Prostate gland (tissue), 2 donors: ENCODE results near the gene RAB3IP. TPM values are rescaled to one million over a fixed set of nuclear protein-coding genes. Genes with fewer than 3 reads are reported as not detected.
A peak's percentile ranks its signal among the peaks of the same experiment; 100 is the strongest.

Experiments
- DNase-seq: peaks from one replicate; pipeline ENCODE4 v3.0.0-alpha.2; 2019; ENCODE audit warnings: low spot score
- H3K27ac ChIP-seq, 2 donors: fragments of 200-600 bp; sonication (generic); 2 replicates each; pipeline ENCODE4 v1.5.1; 2017 to 2019
- H3K27me3 ChIP-seq: fragments of 200-600 bp; sonication (generic); replicated peaks from 2 replicates; pipeline ENCODE4 v1.5.1; 2019; ENCODE audit not compliant: insufficient read depth
- H3K36me3 ChIP-seq, 2 donors: fragments of 200-600 bp; sonication (generic); 1 replicate in 1 of 2; 2 replicates in 1 of 2; pipeline versions ENCODE4 v1.5.1 to v1.8.1; 2017 to 2019
- H3K4me1 ChIP-seq: fragments of 200-600 bp; sonication (generic); replicated peaks from 2 replicates; pipeline ENCODE4 v1.5.1; 2019
- H3K4me3 ChIP-seq, 2 donors: fragments of 200-600 bp; sonication (generic); 2 replicates each; pipeline ENCODE4 v1.5.1; 2017 to 2019
- H3K9me3 ChIP-seq: fragments of 200-600 bp; sonication (generic); 2 replicates; pipeline ENCODE4 v1.5.1; 2017
- POLR2A ChIP-seq: fragments of 450-650 bp; IDR thresholded peaks from one replicate; pipeline ENCODE4 v1.6.1; 2016; ENCODE audit warnings: antibody characterized with exemption, mild to moderate bottlenecking
- POLR2AphosphoS5 ChIP-seq: sonication (generic); formaldehyde crosslinking; IDR thresholded peaks from one replicate; pipeline ENCODE4 v1.6.1; 2017; ENCODE audit warnings: antibody characterized with exemption
- WGBS: methylation state at CpG from one replicate; pipeline ENCODE4 v1.1.5; 2018; 5-methylcytosine and 5-hydroxymethylcytosine counted together
- intact Hi-C: fragments of 100-400 bp; cut with DNase I; formaldehyde crosslinking; loops from one replicate; pipeline ENCODE4 v1.14.2; 2022
- total RNA-seq, 2 donors: library from RNA; depleted of rRNA; stranded (reverse); fragments of >200 nt; gene quantifications; one replicate each; pipeline ENCODE4 v1.1.0, GENCODE V29; 2016
- TF ChIP-seq, protein P1 (sequence below), 4 experiments: fragments of 200-600 bp in 2 of 4; fragments of 450-650 bp in 2 of 4; sonication (generic) in 2 of 4; IDR thresholded peaks; 1 replicate in 3 of 4; 2 replicates in 1 of 4; pipeline ENCODE4 v1.5.1; 2016 to 2019; ENCODE audit warnings: antibody characterized with exemption in 4 of 4, mild to moderate bottlenecking in 2 of 4, moderate library complexity in 2 of 4

Gene RAB3IP
- total RNA-seq, 2 donors from 2014 or later, result 35.2 to 40.3 TPM

- Histone ChIP-seq H3K4me1 (no peaks in the 10 kb centered on the region), H3K27me3 (no peaks in the 10 kb centered on the region), H3K27ac (peak within 1 kb of the TSS; percentile 81 to 85), H3K36me3 (no peaks in the 10 kb centered on the region), H3K4me3 (peak within 1 kb of the TSS; percentile 5 to 23), H3K9me3 (no peaks in the 10 kb centered on the region)
- TF ChIP-seq, protein P1, sequence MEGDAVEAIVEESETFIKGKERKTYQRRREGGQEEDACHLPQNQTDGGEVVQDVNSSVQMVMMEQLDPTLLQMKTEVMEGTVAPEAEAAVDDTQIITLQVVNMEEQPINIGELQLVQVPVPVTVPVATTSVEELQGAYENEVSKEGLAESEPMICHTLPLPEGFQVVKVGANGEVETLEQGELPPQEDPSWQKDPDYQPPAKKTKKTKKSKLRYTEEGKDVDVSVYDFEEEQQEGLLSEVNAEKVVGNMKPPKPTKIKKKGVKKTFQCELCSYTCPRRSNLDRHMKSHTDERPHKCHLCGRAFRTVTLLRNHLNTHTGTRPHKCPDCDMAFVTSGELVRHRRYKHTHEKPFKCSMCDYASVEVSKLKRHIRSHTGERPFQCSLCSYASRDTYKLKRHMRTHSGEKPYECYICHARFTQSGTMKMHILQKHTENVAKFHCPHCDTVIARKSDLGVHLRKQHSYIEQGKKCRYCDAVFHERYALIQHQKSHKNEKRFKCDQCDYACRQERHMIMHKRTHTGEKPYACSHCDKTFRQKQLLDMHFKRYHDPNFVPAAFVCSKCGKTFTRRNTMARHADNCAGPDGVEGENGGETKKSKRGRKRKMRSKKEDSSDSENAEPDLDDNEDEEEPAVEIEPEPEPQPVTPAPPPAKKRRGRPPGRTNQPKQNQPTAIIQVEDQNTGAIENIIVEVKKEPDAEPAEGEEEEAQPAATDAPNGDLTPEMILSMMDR (IDR thresholded peaks at IDR 0.05), result no peak
- TF ChIP-seq POLR2AphosphoS5, result peak; percentile 67
- WGBS, result 31% methylated on average over 12 of the region's 12 CpGs
- intact Hi-C loops, result no loop called here
- DNase-seq, result peak; percentile 74
Observed at GRCh38 chr12:69698769-69699540, 39.7 kb upstream of the RAB3IP start, which contains the start of gene BEST3. Gene BEST3, minus strand, starts transcription at chr12:69699303. Its CDS starts 1,505 bp downstream, at chr12:69697798.

- no peak for DNase-seq
- TF ChIP-seq, protein P1 (IDR thresholded peaks at IDR 0.05), result no peak
- no peak for TF ChIP-seq POLR2A
- no peak for TF ChIP-seq POLR2AphosphoS5
- Histone ChIP-seq H3K4me1 (no peaks in the 10 kb centered on the region), H3K4me3 (no peak overlapping the region), H3K27me3 (no peaks in the 10 kb centered on the region), H3K36me3 (no peaks in the 10 kb centered on the region), H3K27ac (peak overlapping the region in 1 of 2 donors; percentile 59), H3K9me3 (no peaks in the 10 kb centered on the region)
- WGBS, result 92% methylated on average over 3 of the region's 3 CpGs
- intact Hi-C loops, result no loop called here
Observed at GRCh38 chr12:69701826-69702225, 36.8 kb upstream of the RAB3IP start.

GRCh38 chr12:69703146-69703642, 35.5 kb upstream of the RAB3IP start:
- intact Hi-C loops, result no loop called here

GRCh38 chr12:69704357-69704756, 34.3 kb upstream of the RAB3IP start:
- TF ChIP-seq, protein P1 (IDR thresholded peaks at IDR 0.05), result no peak
- TF ChIP-seq POLR2A (no peak), POLR2AphosphoS5 (no peak)
- DNase-seq, result no peak
- no peak overlapping the region for H3K4me3 ChIP-seq
- 0% methylated on average over 1 of the region's 1 CpG for WGBS
- H3K27ac ChIP-seq, result peak overlapping the region in 1 of 2 donors; percentile 59
- intact Hi-C loops, result no loop called here
- no peaks in the 10 kb centered on the region for H3K9me3 ChIP-seq
- H3K4me1 ChIP-seq, result no peaks in the 10 kb centered on the region
- H3K36me3 ChIP-seq, result no peaks in the 10 kb centered on the region
- H3K27me3 ChIP-seq, result no peaks in the 10 kb centered on the region

More at GRCh38 chr12:69703146-69703642, 35.5 kb upstream of the RAB3IP start:
- no peak overlapping the region for H3K4me3 ChIP-seq
- H3K9me3 ChIP-seq, result no peaks in the 10 kb centered on the region
- no peaks in the 10 kb centered on the region for H3K27me3 ChIP-seq
- no peak for DNase-seq
- peak; percentile 53 for TF ChIP-seq POLR2AphosphoS5
- TF ChIP-seq POLR2A, result no peak
- no peaks in the 10 kb centered on the region for H3K4me1 ChIP-seq
- peak overlapping the region; percentile 25 to 59 for H3K27ac ChIP-seq
- no peaks in the 10 kb centered on the region for H3K36me3 ChIP-seq
- WGBS, result 40% methylated on average over 1 of the region's 1 CpG

- DNase-seq, result no peak
- 98% methylated on average over 3 of the region's 3 CpGs for WGBS
- no peak for TF ChIP-seq POLR2A
- no peak for TF ChIP-seq POLR2AphosphoS5
- TF ChIP-seq, protein P1 (IDR thresholded peaks at IDR 0.05), result no peak
- Histone ChIP-seq H3K4me1 (no peaks in the 10 kb centered on the region), H3K36me3 (no peaks in the 10 kb centered on the region), H3K4me3 (no peak overlapping the region), H3K27ac (no peak overlapping the region), H3K9me3 (no peaks in the 10 kb centered on the region), H3K27me3 (no peaks in the 10 kb centered on the region)
- intact Hi-C loops, result no loop called here
Observed at GRCh38 chr12:69708649-69709048, 30.0 kb upstream of the RAB3IP start.
